Mesenchymal stem cell (in vitro differentiated cells and primary cell): ENCODE measurements around the gene GIMD1.

Experiments
- DNase-seq: peaks from one replicate; pipeline ENCODE4 v3.0.0-alpha.2; 2013
- H2AFZ ChIP-seq: one replicate; pipeline ENCODE4 v1.6.1; 2013; ENCODE audit warnings: low read depth, mild to moderate bottlenecking, control low read depth, inconsistent platforms, low read length, moderate library complexity
- H2AK5ac ChIP-seq: 2 replicates; pipeline ENCODE4 v1.6.1; 2013; ENCODE audit warnings: low read length, moderate library complexity, mild to moderate bottlenecking, inconsistent platforms; ENCODE audit not compliant: severe bottlenecking
- H2BK120ac ChIP-seq: one replicate; pipeline ENCODE4 v1.6.1; 2013; ENCODE audit warnings: low read depth, mild to moderate bottlenecking, inconsistent platforms, low read length, moderate library complexity
- H2BK12ac ChIP-seq, 2 experiments: one replicate each; pipeline ENCODE4 v1.6.1; 2013; ENCODE audit warnings: inconsistent platforms in 2 of 2, low read length in 2 of 2, mild to moderate bottlenecking in 2 of 2, moderate library complexity in 2 of 2, control low read depth in 1 of 2
- H2BK15ac ChIP-seq: one replicate; pipeline ENCODE4 v1.6.1; 2013; ENCODE audit warnings: mild to moderate bottlenecking, low read depth, inconsistent platforms; ENCODE audit not compliant: poor library complexity, severe bottlenecking
- H2BK5ac ChIP-seq: 2 replicates; pipeline ENCODE4 v1.6.1; 2013; ENCODE audit warnings: low read depth, mild to moderate bottlenecking, low read length, control low read depth, inconsistent platforms; ENCODE audit not compliant: poor library complexity, severe bottlenecking
- H3K14ac ChIP-seq, 2 experiments: one replicate each; pipeline ENCODE4 v1.6.1; 2013; ENCODE audit warnings: inconsistent platforms in 2 of 2, low read length in 2 of 2, control low read depth in 1 of 2, mild to moderate bottlenecking in 1 of 2, moderate library complexity in 1 of 2
- H3K18ac ChIP-seq, 2 experiments: one replicate each; pipeline ENCODE4 v1.6.1; 2013; ENCODE audit warnings: inconsistent platforms in 2 of 2, low read length in 2 of 2, control low read depth in 1 of 2, low read depth in 1 of 2, mild to moderate bottlenecking in 1 of 2
- H3K23ac ChIP-seq, 2 experiments: one replicate each; pipeline ENCODE4 v1.6.1; 2013; ENCODE audit warnings: inconsistent platforms in 2 of 2, low read length in 2 of 2, mild to moderate bottlenecking in 2 of 2, moderate library complexity in 2 of 2, control low read depth in 1 of 2
- H3K27ac ChIP-seq: 2 replicates; pipeline ENCODE4 v1.5.1; 2013; ENCODE audit warnings: mild to moderate bottlenecking, moderate library complexity, low read length, control low read depth, inconsistent platforms; ENCODE audit not compliant: poor library complexity, severe bottlenecking
- H3K27me3 ChIP-seq, 2 experiments: 2 replicates each; pipeline versions ENCODE4 v1.6.1 to v1.7.0; 2013; ENCODE audit warnings: low read length in 2 of 2, mild to moderate bottlenecking in 2 of 2, moderate library complexity in 2 of 2, control low read depth in 1 of 2, inconsistent platforms in 1 of 2; ENCODE audit not compliant: control insufficient read depth in 1 of 2, insufficient read depth in 1 of 2
- H3K36me3 ChIP-seq, 2 experiments: 2 replicates each; pipeline versions ENCODE4 v1.6.1 to v1.7.0; 2013; ENCODE audit warnings: low read length in 2 of 2, control low read depth in 1 of 2, inconsistent platforms in 1 of 2, low read depth in 1 of 2, mild to moderate bottlenecking in 1 of 2; ENCODE audit not compliant: insufficient read depth in 2 of 2, control insufficient read depth in 1 of 2
- H3K4ac ChIP-seq, 2 experiments: one replicate each; pipeline ENCODE4 v1.6.1; 2013; ENCODE audit warnings: inconsistent platforms in 2 of 2, low read length in 2 of 2, mild to moderate bottlenecking in 2 of 2, moderate library complexity in 2 of 2, control low read depth in 1 of 2, low read depth in 1 of 2
- H3K4me1 ChIP-seq: 2 replicates; pipeline ENCODE4 v1.6.1; 2013; ENCODE audit warnings: low read depth, low read length, control low read depth; ENCODE audit not compliant: control insufficient read depth, insufficient read depth
- H3K4me2 ChIP-seq: 2 replicates; pipeline ENCODE4 v1.6.1; 2013; ENCODE audit warnings: low read length, mild to moderate bottlenecking, inconsistent platforms; ENCODE audit not compliant: poor library complexity, severe bottlenecking
- H3K4me3 ChIP-seq, 2 experiments: 2 replicates each; pipeline versions ENCODE4 v1.5.1 to v1.7.0; 2013; ENCODE audit warnings: low read length in 2 of 2, mild to moderate bottlenecking in 2 of 2, control low read depth in 1 of 2, low read depth in 1 of 2; ENCODE audit not compliant: insufficient read depth in 1 of 2
- H3K79me1 ChIP-seq: replicated peaks from 2 replicates; pipeline ENCODE4 v1.6.1; 2013; ENCODE audit warnings: mild to moderate bottlenecking, control low read depth, low read length, inconsistent platforms; ENCODE audit not compliant: poor library complexity, severe bottlenecking
- H3K9ac ChIP-seq: 2 replicates; pipeline ENCODE4 v1.7.0; 2013; ENCODE audit warnings: mild to moderate bottlenecking, low read length, moderate library complexity
- H3K9me3 ChIP-seq: 2 replicates; pipeline ENCODE4 v1.7.0; 2013; ENCODE audit warnings: mild to moderate bottlenecking, low read length; ENCODE audit not compliant: control insufficient read depth
- H4K8ac ChIP-seq: one replicate; pipeline ENCODE4 v1.6.1; 2013; ENCODE audit warnings: inconsistent platforms, mild to moderate bottlenecking, low read length, moderate library complexity
- H4K91ac ChIP-seq: one replicate; pipeline ENCODE4 v1.6.1; 2013; ENCODE audit warnings: mild to moderate bottlenecking, low read length, inconsistent platforms
- WGBS: methylation state at CpG from one replicate; pipeline ENCODE4 v1.1.7; 2013; ENCODE audit warnings: mixed read lengths; 5-methylcytosine and 5-hydroxymethylcytosine counted together

Gene GIMD1

GRCh38 chr4:106365613-106366012 lies 3.0 kb downstream of the GIMD1 start:
- DNase-seq, result peak; percentile 95
- Histone ChIP-seq H3K4me2 (no peak overlapping the region), H2BK12ac (no peak overlapping the region), H2AFZ (no peak overlapping the region), H4K91ac (no peak overlapping the region), H3K27me3 (no peaks in the 10 kb centered on the region), H3K4ac (no peak overlapping the region), H2AK5ac (no peak overlapping the region), H4K8ac (no peak overlapping the region), H3K14ac (no peak overlapping the region), H2BK5ac (no peak overlapping the region), H3K18ac (no peak overlapping the region), H3K23ac (no peak overlapping the region), H3K27ac (peak overlapping the region; percentile 40), H2BK15ac (no peak overlapping the region), H3K4me3 (no peak overlapping the region), H2BK120ac (no peak overlapping the region), H3K9me3 (peaks cover 2% of the 10 kb centered on the region), H3K36me3 (no peaks in the 10 kb centered on the region), H3K4me1 (no peaks in the 10 kb centered on the region), H3K9ac (peak overlapping the region; percentile 33), H3K79me1 (no peaks in the 10 kb centered on the region)
- 100% methylated on average over 1 of the region's 1 CpG for WGBS

GRCh38 chr4:106364282-106364681 lies 4.3 kb downstream of the GIMD1 start:
- no peaks in the 10 kb centered on the region for H3K27me3 ChIP-seq
- no peak overlapping the region for H3K9ac ChIP-seq
- H3K4ac ChIP-seq, result no peak overlapping the region
- no peak overlapping the region for H2AK5ac ChIP-seq
- H3K79me1 ChIP-seq, result no peaks in the 10 kb centered on the region
- H4K91ac ChIP-seq, result no peak overlapping the region
- no peak for DNase-seq
- no peak overlapping the region for H2BK120ac ChIP-seq
- H2AFZ ChIP-seq, result no peak overlapping the region
- H3K23ac ChIP-seq, result no peak overlapping the region
- H3K4me3 ChIP-seq, result no peak overlapping the region
- H3K18ac ChIP-seq, result no peak overlapping the region
- 95% methylated on average over 1 of the region's 1 CpG for WGBS
- peaks cover 2% of the 10 kb centered on the region for H3K9me3 ChIP-seq
- H4K8ac ChIP-seq, result no peak overlapping the region
- no peak overlapping the region for H2BK12ac ChIP-seq
- H3K4me1 ChIP-seq, result no peaks in the 10 kb centered on the region
- H3K14ac ChIP-seq, result no peak overlapping the region
- H3K36me3 ChIP-seq, result no peaks in the 10 kb centered on the region
- no peak overlapping the region for H2BK5ac ChIP-seq
- no peak overlapping the region for H3K4me2 ChIP-seq
- no peak overlapping the region for H2BK15ac ChIP-seq
- no peak overlapping the region for H3K27ac ChIP-seq

DNA sequence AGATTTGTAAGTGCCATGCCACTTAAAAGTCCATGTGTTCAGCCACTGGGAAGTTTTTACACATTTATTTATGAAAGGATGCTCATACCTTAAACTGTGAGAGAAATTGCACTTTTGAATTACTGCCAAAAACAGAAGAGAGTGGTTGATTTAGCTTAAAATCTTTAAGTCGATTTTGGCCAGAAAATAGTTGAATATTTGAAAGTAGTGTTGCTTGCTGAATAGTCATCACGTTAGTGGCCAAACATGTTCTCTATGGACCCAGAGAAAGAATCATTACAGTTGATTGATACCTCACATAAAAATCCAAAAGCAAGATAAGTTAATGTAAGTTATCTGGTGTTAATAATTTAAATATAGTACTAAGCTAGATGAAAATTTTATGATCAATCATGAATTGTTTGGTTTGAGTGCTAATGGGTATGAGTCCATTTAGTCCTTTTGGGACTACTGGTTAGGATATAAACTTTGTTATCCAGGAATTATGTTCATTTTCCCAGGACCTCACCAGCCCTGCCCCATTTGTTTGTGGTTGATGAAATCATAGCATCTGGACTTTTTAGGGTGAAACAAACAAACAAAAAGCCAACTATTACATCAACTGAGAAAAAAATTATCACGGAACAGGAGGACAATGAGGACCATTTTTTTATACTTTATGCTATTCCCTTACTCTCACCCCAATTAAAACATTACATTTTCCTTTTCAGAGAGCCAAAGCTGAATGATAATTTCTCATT lies 6.3 kb downstream of the GIMD1 start:
- H3K4ac ChIP-seq, result no peak overlapping the region

DNA sequence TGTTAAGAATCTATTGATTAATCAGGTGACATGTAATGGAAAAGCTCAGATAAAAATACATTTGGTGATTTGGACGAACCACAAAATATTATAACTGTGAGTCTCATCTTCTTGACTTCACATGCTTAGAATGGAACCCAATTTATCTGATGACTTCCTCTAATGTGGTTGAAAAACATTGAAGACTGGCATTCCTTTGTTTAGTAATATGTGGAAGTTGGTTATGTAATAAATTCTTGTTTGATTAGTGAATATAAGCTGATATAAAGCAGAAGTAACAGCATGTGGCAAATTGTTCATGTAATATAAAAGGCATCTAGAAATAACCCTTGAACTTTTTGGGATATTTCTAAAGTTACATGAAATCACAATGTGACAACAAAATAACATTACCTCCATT lies 9.7 kb downstream of the GIMD1 start:
- no peaks in the 10 kb centered on the region for H3K27me3 ChIP-seq
- WGBS, result 90% methylated on average over 1 of the region's 1 CpG

More for the DNA sequence above, 6.3 kb downstream of the GIMD1 start:
- Histone ChIP-seq H2AFZ (no peak overlapping the region), H3K18ac (no peak overlapping the region), H3K4me1 (no peaks in the 10 kb centered on the region), H2AK5ac (no peak overlapping the region), H2BK12ac (no peak overlapping the region), H2BK5ac (no peak overlapping the region), H3K9ac (no peak overlapping the region), H3K14ac (no peak overlapping the region), H3K9me3 (peaks cover 6% of the 10 kb centered on the region), H2BK120ac (no peak overlapping the region), H4K91ac (no peak overlapping the region), H3K4me3 (no peak overlapping the region), H3K79me1 (no peaks in the 10 kb centered on the region), H3K23ac (no peak overlapping the region), H3K27me3 (no peaks in the 10 kb centered on the region), H2BK15ac (no peak overlapping the region), H3K4me2 (no peak overlapping the region), H3K27ac (no peak overlapping the region), H3K36me3 (no peaks in the 10 kb centered on the region), H4K8ac (no peak overlapping the region)
- DNase-seq, result no peak
- WGBS, result 93% methylated on average over 2 of the region's 3 CpGs

More for the DNA sequence above, 9.7 kb downstream of the GIMD1 start:
- Histone ChIP-seq H2AK5ac (no peak overlapping the region), H2BK120ac (no peak overlapping the region), H2AFZ (no peak overlapping the region), H3K9ac (no peak overlapping the region), H2BK5ac (no peak overlapping the region), H3K9me3 (peaks cover 4% of the 10 kb centered on the region), H2BK15ac (no peak overlapping the region), H3K79me1 (no peaks in the 10 kb centered on the region), H3K4ac (no peak overlapping the region), H3K27ac (no peak overlapping the region), H3K4me2 (no peak overlapping the region), H3K14ac (no peak overlapping the region), H3K4me3 (no peak overlapping the region), H2BK12ac (no peak overlapping the region), H3K18ac (no peak overlapping the region), H4K8ac (no peak overlapping the region), H3K23ac (no peak overlapping the region), H3K4me1 (no peaks in the 10 kb centered on the region), H3K36me3 (no peaks in the 10 kb centered on the region), H4K91ac (no peak overlapping the region)
- peak; percentile 17 for DNase-seq
